K562 (cell line): ENCODE data around the gene PDE5A. TPM values are rescaled to one million over a fixed set of nuclear protein-coding genes. Genes with fewer than 3 reads are reported as not detected.

Experiments used
- ATAC-seq: fragments of 200-7000 bp; cut with Tn5 transposase; 3 replicates; pipeline ENCODE4 v1.9.1; 2020; ENCODE audit warnings: moderate library complexity
- BruUV-seq: library from RNA; stranded (reverse); fragments of 400-500 nt; replicated peaks from 2 replicates; lab custom pipeline; 2021; lab: Mats Ljungman, UMichigan
- CTCF ChIA-PET: fragments of 300-600 bp; formaldehyde crosslinking; extraction: SDS; loops from one replicate; lab custom pipeline; 2021; ENCODE audit warnings: low intra/inter-chr PET ratio; lab: Yijun Ruan, JAX
- POLR2A ChIA-PET: fragments of 300-600, 350-650 bp; sonication (Branson Sonifier 250); formaldehyde crosslinking; extraction: SDS; loops from one replicate; lab custom pipeline; 2021; ENCODE audit warnings: antibody characterized with exemption, inconsistent platforms; lab: Yijun Ruan, JAX
- DNase-seq, 4 experiments: peaks; one replicate each; pipeline versions ENCODE4 v3.0.0 to v3.0.0-alpha.2; 2011 to 2018; ENCODE audit warnings: low spot score in 3 of 4, mixed read lengths in 3 of 4; ENCODE audit errors: extremely low read depth in 1 of 4
- FAIRE-seq: peaks from 2 replicates; lab custom pipeline; 2011; peaks lifted over from hg19 to GRCh38; lab: Jason Lieb, UNC
- H2AFZ ChIP-seq: 2 replicates; pipeline ENCODE4 v1.6.0; 2011; ENCODE audit warnings: low read depth, low read length, control low read depth, inconsistent platforms
- H3K27ac ChIP-seq: fragments of 200-600 bp; 3 replicates; pipeline ENCODE4 v1.8.0; 2011; ENCODE audit warnings: low read depth, mild to moderate bottlenecking, control low read depth, inconsistent platforms, low read length, moderate library complexity, mixed read lengths; ENCODE audit errors: extremely low read depth
- H3K27me3 ChIP-seq, 2 experiments: fragments of 300-600 bp in 1 of 2; 2 replicates in 1 of 2; 3 replicates in 1 of 2; pipeline versions ENCODE4 v1.6.0 to v1.8.0; 2011; ENCODE audit warnings: inconsistent platforms in 2 of 2, low read length in 2 of 2, mild to moderate bottlenecking in 1 of 2, mixed read lengths in 1 of 2, moderate library complexity in 1 of 2; ENCODE audit not compliant: control insufficient read depth in 2 of 2, insufficient read depth in 2 of 2
- H3K36me3 ChIP-seq: fragments of 300-600 bp; 3 replicates; pipeline ENCODE4 v1.8.0; 2011; ENCODE audit warnings: mild to moderate bottlenecking, low read length, inconsistent platforms; ENCODE audit not compliant: control insufficient read depth, insufficient read depth
- H3K4me1 ChIP-seq, 2 experiments: fragments of 200-600 bp in 1 of 2; replicated peaks in 1 of 2; 2 replicates in 1 of 2; 3 replicates in 1 of 2; pipeline versions ENCODE4 v1.5.1 to v1.8.0; 2011; ENCODE audit warnings: inconsistent platforms in 2 of 2, low read length in 2 of 2, mild to moderate bottlenecking in 1 of 2, mixed read lengths in 1 of 2, moderate library complexity in 1 of 2; ENCODE audit not compliant: control insufficient read depth in 2 of 2, insufficient read depth in 2 of 2
- H3K4me2 ChIP-seq: 2 replicates; pipeline ENCODE4 v1.6.1; 2011; ENCODE audit warnings: low read length, control low read depth, inconsistent platforms, mixed read lengths; ENCODE audit not compliant: insufficient read depth
- H3K4me3 ChIP-seq: fragments of 200-600 bp; sonication (generic), shearing (Covaris generic); 2 replicates; pipeline ENCODE4 v1.5.1; 2016; ENCODE audit warnings: control low read depth, inconsistent platforms
- H3K79me2 ChIP-seq: fragments of 200-600 bp; 3 replicates; pipeline ENCODE4 v1.8.0; 2011; ENCODE audit warnings: low read length, inconsistent platforms; ENCODE audit not compliant: control insufficient read depth, insufficient read depth
- H3K9ac ChIP-seq, 2 experiments: 2 replicates each; pipeline versions ENCODE4 v1.6.0 to v1.6.1; 2011; ENCODE audit warnings: low read depth in 2 of 2, low read length in 2 of 2, control low read depth in 1 of 2, inconsistent platforms in 1 of 2, mild to moderate bottlenecking in 1 of 2, mixed read lengths in 1 of 2; ENCODE audit not compliant: insufficient read depth in 1 of 2
- H3K9me1 ChIP-seq: one replicate; pipeline ENCODE4 v1.6.0; 2011; ENCODE audit warnings: inconsistent platforms, mild to moderate bottlenecking, low read length, moderate library complexity; ENCODE audit not compliant: control insufficient read depth, insufficient read depth
- H3K9me3 ChIP-seq: replicated peaks from 2 replicates; pipeline ENCODE4 v1.5.1; 2011; ENCODE audit warnings: low read depth, low read length, inconsistent platforms; ENCODE audit not compliant: control insufficient read depth, insufficient read depth
- H4K20me1 ChIP-seq: replicated peaks from 2 replicates; pipeline ENCODE4 v1.6.1; 2011; ENCODE audit warnings: low read length, inconsistent platforms, mixed read lengths; ENCODE audit not compliant: control insufficient read depth, insufficient read depth
- CBFA2T3 ChIP-seq: fragments of 450-650 bp; IDR thresholded peaks from 2 replicates; pipeline ENCODE4 v1.6.1; 2017
- ETS2 ChIP-seq: IDR thresholded peaks from 2 replicates; pipeline ENCODE4 v1.6.1; 2016; ENCODE audit warnings: borderline replicate concordance, missing genetic modification characterization, mild to moderate bottlenecking, moderate library complexity, missing compliant biosample characterization; ENCODE audit not compliant: poor library complexity, severe bottlenecking
- HDAC1 ChIP-seq, 2 experiments: fragments of 450-650 bp; IDR thresholded peaks; 2 replicates each; pipeline ENCODE4 v1.6.1; 2016 to 2017; ENCODE audit warnings: inconsistent platforms in 1 of 2, mild to moderate bottlenecking in 1 of 2, moderate library complexity in 1 of 2
- LARP7 ChIP-seq: fragments of 450-650 bp; IDR thresholded peaks from 2 replicates; pipeline ENCODE4 v1.6.1; 2016
- POU5F1 ChIP-seq: fragments of 150-350 bp; IDR thresholded peaks from 2 replicates; pipeline ENCODE4 v1.6.1; 2014; ENCODE audit warnings: borderline replicate concordance, low read length, low read depth, mild to moderate bottlenecking; ENCODE audit not compliant: partially characterized antibody
- SMARCC2 ChIP-seq: fragments of 450-650 bp; IDR thresholded peaks from 2 replicates; pipeline ENCODE4 v1.6.1; 2017; ENCODE audit warnings: antibody characterized with exemption, moderate library complexity, mild to moderate bottlenecking, low read depth
- TCF3 ChIP-seq: sonication (generic); formaldehyde crosslinking; IDR thresholded peaks from 2 replicates; pipeline ENCODE4 v1.4.0; 2020; ENCODE audit warnings: mild to moderate bottlenecking, missing genetic modification reagents
- WGBS: fragments of 100-300 bp; shearing (Covaris generic); methylation state at CpG from one replicate; pipeline ENCODE4 v1.1.6; 2016; ENCODE audit warnings: low coverage, mixed read lengths; ENCODE audit not compliant: insufficient coverage; ENCODE audit errors: missing lambda C conversion rate; 5-methylcytosine and 5-hydroxymethylcytosine counted together
- in situ Hi-C: fragments of 300-500 bp; cut with MboI; formaldehyde crosslinking; loops from 4 replicates; pipeline ENCODE4 v1.15.0; 2018; ENCODE audit warnings: inconsistent platforms, mixed read lengths
- intact Hi-C: fragments of 100-400 bp; cut with micrococcal nuclease; formaldehyde crosslinking; loops from 2 replicates; pipeline ENCODE4 v1.14.2; 2022
- polyA plus RNA-seq, 8 experiments: library from polyadenylated mRNA; depleted of rRNA in 4 of 8; stranded (reverse) in 5 of 8; unstranded in 3 of 8; fragments of >200 nt; fragmentation: Nextera tagmentation in 2 of 8; fragmentation: Illumina TruSeq in 1 of 8; extraction: Ambion mirVana in 2 of 8; extraction: Trizol in 1 of 8; gene quantifications; 2 replicates each; pipeline versions ENCODE4 v1.2.1 to v1.2.3, GENCODE V29; 2011 to 2014; ENCODE audit warnings: inconsistent platforms in 1 of 8, missing spikeins in 1 of 8
- total RNA-seq, 7 experiments: library from RNA; depleted of rRNA in 6 of 7; stranded (reverse); fragments of >200 nt in 6 of 7; fragmentation: Illumina TruSeq in 2 of 7; extraction: Trizol in 2 of 7; gene quantifications; 2 replicates each; pipeline versions ENCODE4 v1.2.1 to v1.2.3, GENCODE V29; 2011 to 2021; ENCODE audit warnings: low replicate concordance in 1 of 7
- TF ChIP-seq, protein P1 (sequence below), 2 experiments: fragments of 250-450 bp in 1 of 2; fragments of 450-650 bp in 1 of 2; sonication (Bioruptor Pico) in 1 of 2; IDR thresholded peaks; 2 replicates each; pipeline versions ENCODE4 v1.6.1 to v1.8.0; 2016 to 2021; ENCODE audit warnings: mild to moderate bottlenecking in 2 of 2, moderate library complexity in 2 of 2, missing compliant biosample characterization in 1 of 2, missing genetic modification characterization in 1 of 2

The PDE5A gene
- total and polyA plus RNA-seq, 9 of the 15 experiments (the other 6 are each of a cell fraction or from before 2014, with no cell fraction given), result 0.07 to 1.9 (median 0.29) TPM

DNA sequence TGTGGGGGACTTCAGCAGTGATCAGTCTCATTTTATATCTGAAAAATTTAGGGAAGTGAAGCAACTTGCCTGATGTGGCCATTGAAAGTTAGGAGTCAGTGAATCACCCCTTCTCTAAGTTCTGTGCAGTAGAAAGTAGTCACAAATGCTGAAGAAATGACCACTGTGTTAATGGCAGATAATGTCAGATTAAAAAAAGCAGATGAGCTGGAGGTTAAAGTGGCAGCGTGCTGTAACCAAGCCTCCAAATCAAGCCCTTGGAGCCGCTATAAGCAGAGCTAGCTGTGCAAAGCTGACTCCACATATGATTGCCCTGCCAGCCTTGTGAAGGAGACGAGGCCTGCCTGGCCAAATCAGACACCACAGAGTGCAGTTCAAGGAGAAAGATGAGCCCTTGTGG lies 39.2 kb upstream of the PDE5A start:
- Histone ChIP-seq H3K4me2 (no peak overlapping the region), H3K79me2 (no peaks in the 10 kb centered on the region), H2AFZ (no peak overlapping the region)
- ATAC-seq, result no peak
- POLR2A ChIA-PET, result no interaction called here
- no peak for TF ChIP-seq HDAC1 (IDR thresholded peaks at IDR 0.05)
- no peak for TF ChIP-seq POU5F1
- TF ChIP-seq, all 486 proteins: peak for 0
- no peak for FAIRE-seq
- no peaks in the 10 kb centered on the region for H3K9me1 ChIP-seq
- no peaks in the 10 kb centered on the region for H3K4me1 ChIP-seq
- no peak for DNase-seq
- H3K27ac ChIP-seq, result no peak overlapping the region
- 0% methylated on average over 3 of the region's 3 CpGs for WGBS
- CTCF ChIA-PET, result no interaction called here
- intact Hi-C loops, result no loop called here
- in situ Hi-C loops, result no loop called here
- no peak overlapping the region for H3K9ac ChIP-seq
- H3K9me3 ChIP-seq, result no peaks in the 10 kb centered on the region
- no peaks in the 10 kb centered on the region for H3K36me3 ChIP-seq
- H3K27me3 ChIP-seq, result no peaks in the 10 kb centered on the region
- no peaks in the 10 kb centered on the region for H4K20me1 ChIP-seq
- no TSS peak for BruUV-seq
- no peak overlapping the region for H3K4me3 ChIP-seq

DNA sequence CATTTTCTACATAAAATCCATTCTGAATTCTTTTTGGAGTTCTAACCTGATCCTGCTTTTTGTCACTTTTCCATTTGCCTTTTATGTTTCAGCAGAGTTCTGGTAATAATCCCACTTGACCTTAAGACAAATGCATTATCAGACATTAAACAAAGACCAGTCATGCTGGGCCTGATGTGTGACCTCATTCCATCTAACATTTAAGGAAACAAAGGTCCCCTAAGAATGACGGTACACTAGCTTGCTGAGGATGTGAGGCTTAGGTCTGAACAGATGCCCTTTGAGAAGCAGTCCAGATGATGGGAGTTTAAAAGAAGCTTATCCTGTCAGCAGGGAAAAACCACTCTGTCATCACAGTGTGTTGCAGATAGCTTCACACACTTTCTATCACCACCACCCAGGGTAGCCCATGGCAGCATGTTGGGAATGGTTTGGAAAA lies 38.1 kb upstream of the PDE5A start:
- Histone ChIP-seq H3K9me3 (no peaks in the 10 kb centered on the region), H3K9me1 (no peaks in the 10 kb centered on the region), H2AFZ (no peak overlapping the region), H3K4me3 (no peak overlapping the region), H3K36me3 (no peaks in the 10 kb centered on the region), H3K9ac (no peak overlapping the region), H3K4me2 (no peak overlapping the region), H3K27ac (no peak overlapping the region), H3K4me1 (no peaks in the 10 kb centered on the region), H3K79me2 (no peaks in the 10 kb centered on the region), H3K27me3 (no peaks in the 10 kb centered on the region), H4K20me1 (no peaks in the 10 kb centered on the region)
- in situ Hi-C loops (no loop called here), intact Hi-C loops (no loop called here)
- no TSS peak for BruUV-seq
- ChIA-PET CTCF (no interaction called here), POLR2A (no interaction called here)
- 0% methylated on average over 1 of the region's 1 CpG for WGBS
- peak in 1 of 4 experiments; percentile 11 for DNase-seq
- no peak for ATAC-seq
- TF ChIP-seq LARP7 (no peak), ETS2 (tag) (no peak), CBFA2T3 (peak; percentile 66), SMARCC2 (no peak), TCF3 (CRISPR knock-in tag) (peak; percentile 56; the same call in 1 of the 2 replicates)
- TF ChIP-seq, protein P1, sequence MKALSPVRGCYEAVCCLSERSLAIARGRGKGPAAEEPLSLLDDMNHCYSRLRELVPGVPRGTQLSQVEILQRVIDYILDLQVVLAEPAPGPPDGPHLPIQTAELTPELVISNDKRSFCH (CRISPR knock-in tag; IDR thresholded peaks at IDR 0.05), result no peak
- TF ChIP-seq, protein P1 (tag; IDR thresholded peaks at IDR 0.05), result peak; percentile 90
- no peak for FAIRE-seq
